DND-41 (cell line): ENCODE measurements around the gene GPHN.
A peak's percentile ranks its signal among the peaks of the same experiment; 100 is the strongest.

ENCODE experiments used
- ATAC-seq: fragments of 200-7000 bp; cut with Tn5 transposase; 3 replicates; pipeline ENCODE4 v1.9.1; 2021; ENCODE audit warnings: low read depth; ENCODE audit not compliant: insufficient read depth
- DNase-seq: peaks from one replicate; pipeline ENCODE4 v3.0.0-alpha.2; 2020
- H2AFZ ChIP-seq: 2 replicates; pipeline ENCODE4 v1.6.0; 2012; ENCODE audit warnings: low read depth, low read length
- H3K27ac ChIP-seq: 2 replicates; pipeline ENCODE4 v1.5.1; 2012; ENCODE audit warnings: low read length, inconsistent platforms
- H3K27me3 ChIP-seq: fragments of 200-600 bp; sonication (generic); 2 replicates; pipeline ENCODE4 v1.6.0; 2012; ENCODE audit warnings: low read length, mild to moderate bottlenecking, inconsistent platforms; ENCODE audit not compliant: insufficient read depth, poor library complexity
- H3K36me3 ChIP-seq: 2 replicates; pipeline ENCODE4 v1.5.1; 2012; ENCODE audit warnings: low read length, inconsistent platforms; ENCODE audit not compliant: insufficient read depth
- H3K4me1 ChIP-seq: 2 replicates; pipeline ENCODE4 v1.5.1; 2012; ENCODE audit warnings: mild to moderate bottlenecking, low read length; ENCODE audit not compliant: insufficient read depth
- H3K4me2 ChIP-seq: 2 replicates; pipeline ENCODE4 v1.6.0; 2012; ENCODE audit warnings: mild to moderate bottlenecking, moderate library complexity, low read length, inconsistent platforms; ENCODE audit not compliant: insufficient read depth
- H3K4me3 ChIP-seq, 2 experiments: fragments of 200-600 bp in 1 of 2; shearing (Covaris generic) in 1 of 2; 2 replicates each; pipeline ENCODE4 v1.5.1; 2012 to 2016; ENCODE audit warnings: inconsistent platforms in 2 of 2, low read length in 2 of 2, mild to moderate bottlenecking in 2 of 2, low read depth in 1 of 2, moderate library complexity in 1 of 2
- H3K79me2 ChIP-seq: 2 replicates; pipeline ENCODE4 v1.6.0; 2012; ENCODE audit warnings: low read length, inconsistent platforms; ENCODE audit not compliant: insufficient read depth
- H3K9ac ChIP-seq: 2 replicates; pipeline ENCODE4 v1.6.0; 2012; ENCODE audit warnings: low read depth, mild to moderate bottlenecking, inconsistent platforms, low read length, moderate library complexity
- H3K9me3 ChIP-seq: 2 replicates; pipeline ENCODE4 v1.5.1; 2012; ENCODE audit warnings: low read length, moderate library complexity, mild to moderate bottlenecking, inconsistent platforms; ENCODE audit not compliant: insufficient read depth, severe bottlenecking
- H4K20me1 ChIP-seq: 2 replicates; pipeline ENCODE4 v1.6.0; 2012; ENCODE audit warnings: low read length; ENCODE audit not compliant: insufficient read depth
- EZH2 ChIP-seq: IDR thresholded peaks from 3 replicates; pipeline ENCODE4 v1.6.1; 2012; ENCODE audit warnings: borderline replicate concordance, low read depth, mild to moderate bottlenecking, moderate library complexity, low read length, inconsistent platforms; ENCODE audit not compliant: severe bottlenecking
- TF ChIP-seq, protein P1 (sequence below): IDR thresholded peaks from 2 replicates; pipeline ENCODE4 v1.5.1; 2012; ENCODE audit warnings: borderline replicate concordance, low read length, moderate library complexity, mild to moderate bottlenecking; ENCODE audit not compliant: poor library complexity, severe bottlenecking; ENCODE audit errors: extremely low read depth

GPHN gene

DNA sequence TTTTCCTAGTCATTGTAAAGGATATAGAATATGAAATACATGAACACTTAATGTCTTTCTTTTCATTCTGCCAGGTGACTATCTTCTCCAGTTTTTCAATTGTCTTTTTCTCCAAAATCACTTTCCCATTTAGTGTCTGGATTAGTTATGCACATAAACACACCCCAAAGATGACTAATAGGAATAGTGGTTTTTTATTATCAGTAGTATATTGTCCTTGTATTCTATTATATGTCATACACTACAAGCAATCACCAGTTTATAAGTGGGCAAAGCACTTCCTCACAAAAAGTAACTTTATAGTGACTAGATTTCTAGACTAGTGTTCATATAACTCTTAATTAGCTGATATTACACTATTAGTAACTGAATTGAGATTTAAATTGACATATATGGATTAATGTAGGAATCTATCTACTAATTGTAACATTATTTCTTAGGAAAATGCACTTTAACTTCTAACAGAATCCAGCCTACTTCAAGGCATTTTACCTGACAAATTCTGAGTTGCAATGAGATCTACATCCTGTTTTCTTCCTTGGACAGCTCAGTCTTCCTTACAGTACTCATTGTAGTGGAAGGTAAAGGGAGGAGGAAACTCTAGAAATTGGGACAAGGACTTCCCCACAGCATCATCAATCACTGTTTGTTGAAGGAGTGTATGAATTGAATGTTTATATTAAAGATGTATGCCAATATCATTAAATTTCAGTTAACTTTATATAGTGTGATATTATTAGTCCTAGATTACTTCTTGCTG is 495.2 kb downstream of the GPHN start:
- Histone ChIP-seq H3K79me2 (no peaks in the 10 kb centered on the region), H3K9ac (no peak overlapping the region), H3K27me3 (no peaks in the 10 kb centered on the region), H3K4me3 (no peak overlapping the region), H3K9me3 (no peaks in the 10 kb centered on the region), H4K20me1 (no peaks in the 10 kb centered on the region), H3K36me3 (no peaks in the 10 kb centered on the region), H3K4me2 (no peak overlapping the region), H3K4me1 (peaks cover 10% of the 10 kb centered on the region), H2AFZ (no peak overlapping the region), H3K27ac (no peak overlapping the region)
- no peak for ATAC-seq
- DNase-seq: no peak
- TF ChIP-seq EZH2: no peak
- TF ChIP-seq, protein P1, sequence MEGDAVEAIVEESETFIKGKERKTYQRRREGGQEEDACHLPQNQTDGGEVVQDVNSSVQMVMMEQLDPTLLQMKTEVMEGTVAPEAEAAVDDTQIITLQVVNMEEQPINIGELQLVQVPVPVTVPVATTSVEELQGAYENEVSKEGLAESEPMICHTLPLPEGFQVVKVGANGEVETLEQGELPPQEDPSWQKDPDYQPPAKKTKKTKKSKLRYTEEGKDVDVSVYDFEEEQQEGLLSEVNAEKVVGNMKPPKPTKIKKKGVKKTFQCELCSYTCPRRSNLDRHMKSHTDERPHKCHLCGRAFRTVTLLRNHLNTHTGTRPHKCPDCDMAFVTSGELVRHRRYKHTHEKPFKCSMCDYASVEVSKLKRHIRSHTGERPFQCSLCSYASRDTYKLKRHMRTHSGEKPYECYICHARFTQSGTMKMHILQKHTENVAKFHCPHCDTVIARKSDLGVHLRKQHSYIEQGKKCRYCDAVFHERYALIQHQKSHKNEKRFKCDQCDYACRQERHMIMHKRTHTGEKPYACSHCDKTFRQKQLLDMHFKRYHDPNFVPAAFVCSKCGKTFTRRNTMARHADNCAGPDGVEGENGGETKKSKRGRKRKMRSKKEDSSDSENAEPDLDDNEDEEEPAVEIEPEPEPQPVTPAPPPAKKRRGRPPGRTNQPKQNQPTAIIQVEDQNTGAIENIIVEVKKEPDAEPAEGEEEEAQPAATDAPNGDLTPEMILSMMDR: no peak

DNA sequence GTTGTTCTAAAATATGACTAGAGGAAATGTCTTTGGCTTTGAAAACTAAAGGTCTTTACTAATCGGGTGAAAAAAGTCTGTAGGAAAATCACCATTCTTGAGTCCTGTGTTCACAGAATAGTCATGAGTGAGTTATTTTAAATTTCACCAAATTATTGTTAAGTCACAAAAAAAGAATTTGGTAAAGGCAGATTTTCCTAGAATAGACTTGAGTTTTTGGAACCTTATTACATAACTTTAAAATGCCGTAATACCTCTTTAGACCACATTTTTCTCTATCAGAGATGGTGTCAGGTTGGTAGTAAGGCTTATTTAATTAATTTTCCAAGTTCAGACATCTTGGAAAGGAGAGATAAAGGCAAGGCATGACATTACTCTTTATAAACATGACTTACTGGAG is 496.6 kb downstream of the GPHN start:
- Histone ChIP-seq H3K27me3 (no peaks in the 10 kb centered on the region), H3K4me2 (no peak overlapping the region), H2AFZ (no peak overlapping the region), H3K9ac (no peak overlapping the region), H3K36me3 (no peaks in the 10 kb centered on the region), H3K79me2 (no peaks in the 10 kb centered on the region), H3K4me3 (no peak overlapping the region), H4K20me1 (no peaks in the 10 kb centered on the region), H3K4me1 (peaks cover 10% of the 10 kb centered on the region), H3K9me3 (no peaks in the 10 kb centered on the region), H3K27ac (no peak overlapping the region)
- DNase-seq: no peak
- TF ChIP-seq EZH2: no peak
- TF ChIP-seq, protein P1: no peak
- ATAC-seq: no peak

DNA sequence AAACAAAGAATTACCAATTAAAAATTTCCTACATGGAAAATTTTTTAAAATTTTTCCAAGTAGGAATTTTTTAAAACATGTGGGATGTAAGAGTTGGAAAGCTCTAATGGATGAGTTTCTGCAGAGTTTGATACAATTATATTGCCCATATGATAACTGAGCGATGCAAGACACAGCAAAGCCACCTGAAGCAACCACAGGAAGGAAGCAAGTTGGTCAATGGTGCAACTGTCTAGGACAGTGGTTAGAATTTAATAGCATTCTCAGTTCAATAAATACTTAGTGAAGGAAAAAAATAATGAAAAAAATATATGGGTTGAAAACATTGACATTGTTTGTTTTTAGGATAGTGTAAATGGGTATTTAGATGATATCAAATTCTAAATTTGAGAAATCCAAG is 502.7 kb downstream of the GPHN start:
- TF ChIP-seq, protein P1: no peak
- no peak for TF ChIP-seq EZH2
- H3K27ac ChIP-seq: peak overlapping the region; percentile 25; the same call in 1 of the 2 replicates
- no peak overlapping the region for H2AFZ ChIP-seq
- DNase-seq: peak; percentile 43
- H3K4me2 ChIP-seq: no peak overlapping the region
- H3K27me3 ChIP-seq: no peaks in the 10 kb centered on the region
- ATAC-seq: peak; percentile 83
- no peaks in the 10 kb centered on the region for H3K9me3 ChIP-seq
- H3K4me3 ChIP-seq: no peak overlapping the region
- H3K79me2 ChIP-seq: no peaks in the 10 kb centered on the region
- H3K36me3 ChIP-seq: no peaks in the 10 kb centered on the region
- H3K4me1 ChIP-seq: peaks cover 14% of the 10 kb centered on the region
- no peaks in the 10 kb centered on the region for H4K20me1 ChIP-seq
- no peak overlapping the region for H3K9ac ChIP-seq
